ENCODE measurements around the gene NFATC3. TPM values are rescaled to one million over a fixed set of nuclear protein-coding genes. Genes with fewer than 3 reads are reported as not detected.
"Not testable (repeated sequence)": the region's sequence is repeated elsewhere in the genome, so short reads cannot be mapped to it uniquely, and the experiment has no call there.

NFATC3 gene
- total RNA-seq, 1 donor from 2014 or later, result 24.7 TPM

GRCh38 chr16:68109156-68109555 is 24.0 kb downstream of the NFATC3 start:
- intact Hi-C loops (cut with micrococcal nuclease); ATAC-seq; DNase-seq: not testable (repeated sequence)

GRCh38 chr16:68110611-68111010 is 25.4 kb downstream of the NFATC3 start:
- DNase-seq; intact Hi-C loops (cut with micrococcal nuclease); ATAC-seq: not testable (repeated sequence)

- DNase-seq, result no peak
- intact Hi-C loops (cut with micrococcal nuclease), result no loop called here
- no peak for ATAC-seq
These were observed 26.2 kb downstream of the NFATC3 start for GRCh38 chr16:68111379-68111778.

GRCh38 chr16:68113059-68113761 is 28.0 kb downstream of the NFATC3 start:
- intact Hi-C loops (cut with micrococcal nuclease), result no loop called here
- ATAC-seq, result no peak
- no peak for DNase-seq

- intact Hi-C loops (cut with micrococcal nuclease), result no loop called here
- no peak for DNase-seq
- no peak for ATAC-seq
These were observed 28.6 kb downstream of the NFATC3 start for GRCh38 chr16:68113765-68114240.

- ATAC-seq; intact Hi-C loops (cut with micrococcal nuclease); DNase-seq: not testable (repeated sequence)
These were observed 29.8 kb downstream of the NFATC3 start for GRCh38 chr16:68114939-68115338.

DNA sequence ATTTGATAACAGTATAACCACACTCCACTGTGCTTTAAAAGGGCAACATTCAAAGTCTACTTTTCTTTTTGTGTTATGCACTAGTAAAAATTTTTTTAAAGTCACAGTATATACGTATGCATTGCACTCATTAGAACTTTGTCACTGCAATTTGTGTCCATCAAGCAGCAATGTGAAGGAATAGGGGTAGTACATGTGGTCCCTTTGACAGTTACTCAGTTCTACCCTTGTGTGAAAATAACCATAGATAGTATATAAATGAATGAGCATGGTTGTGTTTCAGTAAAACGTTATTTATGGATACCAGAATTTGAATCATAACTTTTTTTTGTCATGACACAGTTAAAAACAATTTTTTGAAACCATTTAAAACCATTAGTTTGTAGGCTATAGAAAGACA is 30.7 kb downstream of the NFATC3 start:
- DNase-seq (no peak), ATAC-seq (no peak)
- intact Hi-C loops (cut with micrococcal nuclease), result no loop called here

DNA sequence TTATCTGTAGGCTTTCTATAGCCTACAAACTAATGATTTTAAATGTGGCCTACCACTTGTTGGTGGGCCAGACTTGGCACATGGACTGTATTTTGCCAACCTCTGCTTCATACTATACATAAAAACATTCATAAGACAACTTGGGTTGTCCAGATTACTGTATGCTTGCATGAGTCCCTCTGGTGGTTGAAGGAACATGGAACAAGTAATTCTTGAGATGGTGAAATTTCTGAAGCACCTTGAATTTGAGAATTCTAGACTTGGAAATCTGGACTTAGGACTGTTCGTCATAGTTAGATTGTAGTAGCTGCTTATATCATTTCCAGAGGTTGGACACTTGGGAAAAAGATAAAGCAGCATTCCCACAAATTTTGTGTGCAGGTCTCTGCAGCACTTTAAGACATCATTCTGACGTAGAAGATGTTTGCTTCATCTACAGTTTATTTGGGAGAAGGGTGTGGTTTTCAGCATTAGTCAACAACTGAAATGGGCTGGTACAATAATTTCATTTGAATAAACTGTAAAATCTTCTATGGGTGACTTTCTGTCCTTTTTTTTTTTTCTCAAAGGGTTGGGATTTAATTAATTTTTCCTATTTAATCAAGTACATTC is 31.2 kb downstream of the NFATC3 start:
- ATAC-seq, result no peak
- intact Hi-C loops (cut with micrococcal nuclease), result no loop called here
- no peak for DNase-seq

DNA sequence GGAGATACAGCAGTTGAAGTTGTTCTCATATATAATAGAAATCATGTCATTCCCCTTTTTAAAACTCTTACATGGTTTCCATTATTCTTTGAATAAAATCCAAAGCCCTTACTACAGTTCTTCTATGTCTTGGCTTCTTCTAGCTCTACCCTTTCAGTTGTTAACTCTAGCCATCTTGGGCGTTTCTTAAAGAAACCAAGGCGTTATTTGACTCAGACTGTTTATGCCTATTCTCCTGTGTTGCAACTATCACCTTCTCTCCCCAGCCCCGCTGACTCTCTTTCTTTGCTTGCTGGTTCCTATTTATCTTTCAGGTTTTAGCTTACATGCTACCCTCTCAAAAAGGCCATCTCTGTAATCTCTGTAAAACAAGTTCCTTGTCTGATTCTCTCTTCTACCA is 32.7 kb downstream of the NFATC3 start:
- intact Hi-C loops (cut with micrococcal nuclease), result no loop called here
- ATAC-seq, result no peak
- no peak for DNase-seq

DNA sequence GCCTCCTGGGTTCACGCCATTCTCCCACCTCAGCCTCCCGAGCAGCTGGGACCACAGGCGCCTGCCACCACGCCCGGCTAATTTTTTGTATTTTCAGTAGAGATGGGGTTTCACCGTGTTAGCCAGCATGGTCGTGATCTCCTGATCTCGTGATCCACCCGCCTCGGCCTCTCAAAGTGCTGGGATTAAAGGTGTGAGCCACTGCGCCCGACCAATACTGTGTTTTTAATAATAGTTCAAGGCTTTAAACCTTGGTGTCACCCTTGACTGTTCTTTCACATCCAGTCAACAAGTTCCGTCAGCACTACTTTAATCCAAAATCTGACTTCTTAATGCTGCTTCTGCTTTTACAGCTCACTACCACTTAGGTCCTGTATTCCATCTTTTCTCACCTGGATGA is 33.8 kb downstream of the NFATC3 start:
- DNase-seq; ATAC-seq; intact Hi-C loops (cut with micrococcal nuclease): not testable (repeated sequence)

- intact Hi-C loops (cut with micrococcal nuclease); DNase-seq; ATAC-seq: not testable (repeated sequence)
These were observed 35.3 kb downstream of the NFATC3 start for GRCh38 chr16:68120496-68120895.

DNA sequence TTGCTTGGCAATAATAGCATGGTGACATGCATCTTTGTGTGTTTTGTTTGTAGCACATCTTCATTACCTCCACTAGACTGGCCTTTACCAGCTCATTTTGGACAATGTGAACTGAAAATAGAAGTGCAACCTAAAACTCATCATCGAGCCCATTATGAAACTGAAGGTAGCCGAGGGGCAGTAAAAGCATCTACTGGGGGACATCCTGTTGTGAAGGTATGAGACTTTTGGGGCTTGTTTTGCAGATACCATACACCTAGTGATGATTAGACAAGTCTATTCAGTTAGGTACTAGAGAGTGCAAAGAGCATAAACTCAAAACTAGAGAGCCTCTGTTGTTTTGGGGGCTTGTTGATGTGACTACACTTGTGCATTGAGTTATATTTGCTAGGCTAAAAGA is 41.2 kb downstream of the NFATC3 start:
- DNase-seq, result no peak
- no peak for ATAC-seq
- intact Hi-C loops (cut with micrococcal nuclease), result no loop called here

GRCh38 chr16:68128577-68129305 is 43.6 kb downstream of the NFATC3 start:
- intact Hi-C loops (cut with micrococcal nuclease), result no loop called here
- no peak for DNase-seq
- ATAC-seq, result peak; percentile 86

- intact Hi-C loops (cut with micrococcal nuclease), result no loop called here
- ATAC-seq, result no peak
- DNase-seq, result no peak
These were observed 45.4 kb downstream of the NFATC3 start for GRCh38 chr16:68130520-68130919.

DNA sequence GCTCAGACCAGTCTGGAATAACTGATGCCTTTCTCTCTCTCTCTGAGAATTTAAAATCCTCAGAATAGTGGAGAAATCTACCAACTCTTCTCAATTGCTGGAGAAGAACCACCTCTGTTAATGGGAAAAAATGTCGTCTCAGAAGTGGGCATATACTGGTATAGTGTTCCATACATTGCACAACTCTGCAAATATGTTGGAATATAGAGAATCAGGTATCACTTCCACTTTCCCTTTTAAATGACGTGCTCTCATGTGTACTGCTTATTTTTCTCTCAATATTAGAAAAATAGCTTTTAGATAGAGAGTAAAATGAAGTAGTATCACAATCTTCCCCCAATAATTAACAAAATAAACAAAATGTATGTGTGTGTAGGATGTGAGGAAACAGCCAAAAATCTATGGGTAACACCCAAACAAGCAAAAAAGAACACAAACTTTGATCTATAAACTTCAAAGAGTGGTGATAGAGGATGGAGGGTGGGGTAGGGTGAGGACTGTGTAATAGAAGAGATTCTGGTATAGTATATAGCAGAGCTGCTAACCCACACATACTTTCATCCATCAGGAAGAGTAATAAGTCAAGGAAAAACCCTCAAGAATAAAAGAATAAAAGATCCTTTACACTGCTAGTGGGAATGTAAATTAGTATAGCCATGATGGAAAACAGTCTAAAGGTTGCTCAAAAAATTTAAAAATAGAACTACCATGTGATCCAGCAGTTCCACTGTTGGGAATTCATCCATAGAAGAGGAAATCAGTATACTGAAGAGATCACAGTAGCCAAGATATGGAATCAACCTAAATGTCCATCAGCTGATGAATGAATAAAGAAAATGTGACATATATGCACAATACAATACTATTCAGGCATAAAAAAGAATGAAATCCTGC is 46.9 kb downstream of the NFATC3 start:
- DNase-seq (no peak), ATAC-seq (no peak)
- intact Hi-C loops (cut with micrococcal nuclease), result no loop called here

DNA sequence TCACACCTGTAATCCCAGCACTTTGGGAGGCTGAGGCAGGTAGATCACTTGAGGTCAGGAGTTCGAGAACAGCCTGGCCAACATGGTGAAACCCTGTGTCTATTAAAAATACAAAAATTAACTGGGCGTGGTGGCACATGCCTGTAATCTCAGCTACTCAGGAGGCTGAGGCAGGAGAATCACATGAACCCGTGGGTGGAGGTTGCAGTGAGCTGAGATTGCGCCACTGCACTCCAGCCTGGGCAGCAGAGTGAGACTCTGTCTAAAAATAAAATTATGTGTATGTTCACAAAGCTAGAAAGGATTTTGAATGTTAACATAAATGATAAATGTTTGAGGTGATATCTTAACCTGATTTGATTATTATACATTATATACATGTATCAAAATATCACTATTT is 47.8 kb downstream of the NFATC3 start:
- intact Hi-C loops (cut with micrococcal nuclease); DNase-seq; ATAC-seq: not testable (repeated sequence)

DNA sequence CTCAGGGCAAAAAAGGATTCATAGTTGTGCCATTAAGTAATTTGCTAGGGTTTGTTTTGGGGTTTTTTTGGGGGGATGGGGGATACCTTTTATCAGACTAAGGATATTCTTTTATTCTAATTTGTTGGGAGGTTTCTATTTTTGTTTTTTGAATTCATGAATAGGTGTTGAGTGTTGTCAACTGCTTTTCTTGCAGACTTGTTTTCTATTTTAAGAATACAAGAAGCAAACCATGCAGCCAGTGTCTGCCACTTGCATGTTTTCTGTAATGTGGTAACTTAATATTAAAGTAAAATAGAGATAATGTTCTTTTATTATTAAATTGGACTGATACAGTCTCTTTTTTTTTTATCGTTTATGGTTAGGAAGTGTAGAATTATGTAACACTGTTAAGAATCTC is 49.5 kb downstream of the NFATC3 start:
- intact Hi-C loops (cut with micrococcal nuclease), result no loop called here
- ATAC-seq, result peak; percentile 62
- no peak for DNase-seq

- ATAC-seq (no peak), DNase-seq (no peak)
- intact Hi-C loops (cut with micrococcal nuclease), result no loop called here
These were observed 51.3 kb downstream of the NFATC3 start for GRCh38 chr16:68136515-68136914.

DNA sequence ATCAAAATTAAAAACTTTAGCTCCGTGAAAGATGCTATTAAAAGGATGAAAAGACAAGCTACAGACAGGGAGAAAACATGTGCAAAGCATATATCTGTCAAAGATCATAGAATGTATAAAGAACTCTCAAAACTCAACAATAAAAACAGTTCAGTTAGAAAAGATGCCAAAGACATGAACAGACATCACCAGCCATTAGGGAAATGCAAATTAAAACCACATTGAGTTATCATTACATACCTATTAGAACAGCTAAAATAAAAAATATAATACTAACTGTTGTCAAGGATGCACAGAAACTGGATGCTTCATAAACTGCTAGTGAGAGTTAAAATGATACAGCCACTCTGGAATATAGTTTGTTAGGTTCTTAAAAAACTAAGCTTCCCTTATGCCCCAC is 58.8 kb downstream of the NFATC3 start:
- DNase-seq (no peak), ATAC-seq (no peak)
- intact Hi-C loops (cut with micrococcal nuclease), result no loop called here

Data from left ventricle myocardium superior (tissue), 1 donor.